Stimulated activated effector memory CD8-positive, alpha-beta T cell treated with anti-CD3 and anti-CD28 coated beads, Interleukin-12 subunit alpha, Interleukin-12 subunit beta, amount 100 ng/mL, for 72 hours (primary cell): ENCODE measurements around the gene PRPF8.
A peak's percentile ranks its signal among the peaks of the same experiment; 100 is the strongest.

Experiments used
- ATAC-seq: fragments of 150-1000 bp; cut with Tn5 transposase; 2 replicates; pipeline ENCODE4 v1.10.0; 2021
- DNase-seq, 2 donors: peaks; one replicate each; pipeline ENCODE4 v3.0.0; 2021 to 2022; ENCODE audit warnings: low spot score in 2 of 2
- H3K27ac Mint-ChIP-seq: one replicate; pipeline ENCODE4 v1.8.0; 2022; ENCODE audit warnings: mild to moderate bottlenecking, mixed read lengths
- H3K36me3 Mint-ChIP-seq: one replicate; pipeline ENCODE4 v1.8.0; 2022; ENCODE audit warnings: mild to moderate bottlenecking, mixed read lengths
- H3K4me1 Mint-ChIP-seq: one replicate; pipeline ENCODE4 v1.8.0; 2022; ENCODE audit warnings: mixed read lengths
- H3K4me3 Mint-ChIP-seq: one replicate; pipeline ENCODE4 v1.8.0; 2022; ENCODE audit warnings: mild to moderate bottlenecking, mixed read lengths
- H3K9me3 Mint-ChIP-seq: one replicate; pipeline ENCODE4 v1.8.0; 2022; ENCODE audit warnings: mixed read lengths

Gene PRPF8

GRCh38 chr17:1645207-1646171 lies 39.2 kb downstream of the PRPF8 start, which contains the start of gene SCARF1:
Gene SCARF1 (minus strand): TSS chr17:1645732. CDS start chr17:1645697, 35 bp downstream.
- DNase-seq (no peak), ATAC-seq (no peak)
- Mint-ChIP-seq H3K27ac (peak within 1 kb of the TSS; percentile 92), H3K4me3 (peak within 1 kb of the TSS; percentile 82), H3K36me3 (peaks cover 14% of the 10 kb centered on the region), H3K9me3 (no peaks in the 10 kb centered on the region), H3K4me1 (peaks cover 41% of the 10 kb centered on the region)

GRCh38 chr17:1644493-1645206 lies 40.0 kb downstream of the PRPF8 start:
- H3K9me3 Mint-ChIP-seq, result no peaks in the 10 kb centered on the region
- peak overlapping the region; percentile 82 for H3K4me3 Mint-ChIP-seq
- peak; percentile 52 for ATAC-seq
- peaks cover 6% of the 10 kb centered on the region for H3K36me3 Mint-ChIP-seq
- DNase-seq, result peak; percentile 30 to 71
- peak overlapping the region; percentile 92 for H3K27ac Mint-ChIP-seq
- peaks cover 37% of the 10 kb centered on the region for H3K4me1 Mint-ChIP-seq

- Mint-ChIP-seq H3K9me3 (no peaks in the 10 kb centered on the region), H3K4me3 (peak overlapping the region; percentile 82), H3K27ac (peak overlapping the region; percentile 92), H3K4me1 (peaks cover 37% of the 10 kb centered on the region), H3K36me3 (peaks cover 6% of the 10 kb centered on the region)
- ATAC-seq (peak; percentile 6), DNase-seq (no peak)
These were observed 40.6 kb downstream of the PRPF8 start for GRCh38 chr17:1643999-1644492.

GRCh38 chr17:1643293-1643998 lies 41.2 kb downstream of the PRPF8 start:
- Mint-ChIP-seq H3K27ac (peak overlapping the region; percentile 92), H3K4me3 (peak overlapping the region; percentile 82), H3K4me1 (peaks cover 37% of the 10 kb centered on the region), H3K9me3 (no peaks in the 10 kb centered on the region), H3K36me3 (peaks cover 6% of the 10 kb centered on the region)
- DNase-seq (peak; percentile 38 to 74), ATAC-seq (peak; percentile 40)

GRCh38 chr17:1641065-1641403 lies 43.6 kb downstream of the PRPF8 start:
- Mint-ChIP-seq H3K27ac (no peak overlapping the region), H3K4me3 (no peak overlapping the region), H3K4me1 (peaks cover 23% of the 10 kb centered on the region), H3K9me3 (no peaks in the 10 kb centered on the region), H3K36me3 (peaks cover 6% of the 10 kb centered on the region)
- ATAC-seq (no peak), DNase-seq (no peak)

- ATAC-seq (no peak), DNase-seq (no peak)
- Mint-ChIP-seq H3K4me1 (peaks cover 17% of the 10 kb centered on the region), H3K36me3 (peaks cover 6% of the 10 kb centered on the region), H3K4me3 (no peak overlapping the region), H3K9me3 (no peaks in the 10 kb centered on the region), H3K27ac (no peak overlapping the region)
These were observed 44.2 kb downstream of the PRPF8 start for GRCh38 chr17:1640329-1641064.

- DNase-seq (no peak), ATAC-seq (no peak)
- peaks cover 6% of the 10 kb centered on the region for H3K36me3 Mint-ChIP-seq
- peak overlapping the region; percentile 58 for H3K27ac Mint-ChIP-seq
- H3K4me3 Mint-ChIP-seq, result no peak overlapping the region
- H3K4me1 Mint-ChIP-seq, result peaks cover 9% of the 10 kb centered on the region
- no peaks in the 10 kb centered on the region for H3K9me3 Mint-ChIP-seq
These were observed 45.0 kb downstream of the PRPF8 start for GRCh38 chr17:1639549-1640180.

GRCh38 chr17:1638624-1639300 lies 45.9 kb downstream of the PRPF8 start:
- Mint-ChIP-seq H3K27ac (peak overlapping the region; percentile 58), H3K4me1 (peaks cover under 1% of the 10 kb centered on the region), H3K4me3 (no peak overlapping the region), H3K9me3 (no peaks in the 10 kb centered on the region), H3K36me3 (no peaks in the 10 kb centered on the region)
- DNase-seq, result no peak
- ATAC-seq, result no peak

GRCh38 chr17:1638171-1638590 lies 46.5 kb downstream of the PRPF8 start:
- DNase-seq, result no peak

GRCh38 chr17:1636732-1637285 lies 47.9 kb downstream of the PRPF8 start:
- Mint-ChIP-seq H3K4me3 (no peak overlapping the region), H3K27ac (no peak overlapping the region)

More at GRCh38 chr17:1638171-1638590, 46.5 kb downstream of the PRPF8 start:
- no peaks in the 10 kb centered on the region for H3K9me3 Mint-ChIP-seq
- H3K36me3 Mint-ChIP-seq, result no peaks in the 10 kb centered on the region
- ATAC-seq, result no peak
- no peaks in the 10 kb centered on the region for H3K4me1 Mint-ChIP-seq
- H3K27ac Mint-ChIP-seq, result no peak overlapping the region
- no peak overlapping the region for H3K4me3 Mint-ChIP-seq

GRCh38 chr17:1635675-1636465 lies 48.8 kb downstream of the PRPF8 start:
- DNase-seq, result no peak
- peak overlapping the region; percentile 32 for H3K27ac Mint-ChIP-seq

More at GRCh38 chr17:1636732-1637285, 47.9 kb downstream of the PRPF8 start:
- ATAC-seq (no peak), DNase-seq (no peak)
- H3K4me1 Mint-ChIP-seq, result peaks cover under 1% of the 10 kb centered on the region
- H3K36me3 Mint-ChIP-seq, result no peaks in the 10 kb centered on the region
- H3K9me3 Mint-ChIP-seq, result no peaks in the 10 kb centered on the region

GRCh38 chr17:1634841-1635650 lies 49.6 kb downstream of the PRPF8 start:
- H3K27ac Mint-ChIP-seq, result no peak overlapping the region
- H3K4me1 Mint-ChIP-seq, result peaks cover 10% of the 10 kb centered on the region
- H3K9me3 Mint-ChIP-seq, result no peaks in the 10 kb centered on the region
- no peaks in the 10 kb centered on the region for H3K36me3 Mint-ChIP-seq
- no peak overlapping the region for H3K4me3 Mint-ChIP-seq
- DNase-seq (no peak), ATAC-seq (no peak)

More at GRCh38 chr17:1635675-1636465, 48.8 kb downstream of the PRPF8 start:
- H3K36me3 Mint-ChIP-seq, result no peaks in the 10 kb centered on the region
- H3K4me3 Mint-ChIP-seq, result no peak overlapping the region
- ATAC-seq, result no peak
- peaks cover 5% of the 10 kb centered on the region for H3K4me1 Mint-ChIP-seq
- H3K9me3 Mint-ChIP-seq, result no peaks in the 10 kb centered on the region
